Endothelial cell of umbilical vein (primary cell): ENCODE data around the gene HIVEP3. TPM values are rescaled to one million over a fixed set of nuclear protein-coding genes. Genes with fewer than 3 reads are reported as not detected.

ENCODE experiments used
- BruUV-seq: library from RNA; stranded (reverse); fragments of 400-500 nt; replicated peaks from 2 replicates; lab custom pipeline; 2021; lab: Mats Ljungman, UMichigan
- CTCF ChIA-PET: fragments of 300-600, 350-600 bp; sonication (Branson Sonifier 250); formaldehyde crosslinking; loops from one replicate; lab custom pipeline; 2021; ENCODE audit warnings: antibody characterized with exemption, inconsistent platforms; lab: Charles Lee
- POLR2A ChIA-PET: fragments of 300-600, 350-600 bp; sonication (Branson Sonifier 250); formaldehyde crosslinking; loops from one replicate; lab custom pipeline; 2021; ENCODE audit warnings: antibody characterized with exemption, inconsistent platforms; lab: Charles Lee
- DNase-seq: peaks from one replicate; pipeline ENCODE4 v3.0.0-alpha.2; 2011; ENCODE audit warnings: low read depth, low spot score
- FAIRE-seq: peaks from 2 replicates; lab custom pipeline; 2011; peaks lifted over from hg19 to GRCh38; lab: Jason Lieb, UNC
- H2AFZ ChIP-seq: 2 replicates; pipeline ENCODE4 v1.6.0; 2012; ENCODE audit warnings: low read depth, low read length, control low read depth, inconsistent platforms
- H3K27ac ChIP-seq: 2 replicates; pipeline ENCODE4 v1.5.1; 2011; ENCODE audit warnings: low read depth, mild to moderate bottlenecking, control low read depth, low read length, moderate library complexity; ENCODE audit not compliant: insufficient read depth
- H3K27me3 ChIP-seq, 2 experiments: 2 replicates each; pipeline versions ENCODE4 v1.6.0 to v1.6.1; 2011; ENCODE audit warnings: low read length in 2 of 2, mixed read lengths in 1 of 2; ENCODE audit not compliant: control insufficient read depth in 2 of 2, insufficient read depth in 2 of 2
- H3K36me3 ChIP-seq, 2 experiments: 2 replicates in 1 of 2; 3 replicates in 1 of 2; pipeline ENCODE4 v1.5.1; 2011; ENCODE audit warnings: low read length in 2 of 2, mild to moderate bottlenecking in 1 of 2, moderate library complexity in 1 of 2; ENCODE audit not compliant: control insufficient read depth in 2 of 2, insufficient read depth in 2 of 2; ENCODE audit errors: extremely low read depth in 1 of 2
- H3K4me1 ChIP-seq: 3 replicates; pipeline ENCODE4 v1.5.1; 2011; ENCODE audit warnings: mild to moderate bottlenecking, low read length; ENCODE audit not compliant: control insufficient read depth, insufficient read depth; ENCODE audit errors: extremely low read depth
- H3K4me2 ChIP-seq: 2 replicates; pipeline ENCODE4 v1.6.1; 2011; ENCODE audit warnings: low read length, control low read depth, mixed read lengths; ENCODE audit not compliant: insufficient read depth
- H3K4me3 ChIP-seq, 3 experiments: fragments of 200-600 bp in 1 of 3; sonication (generic), shearing (Covaris generic) in 1 of 3; replicated peaks in 1 of 3; 2 replicates each; pipeline ENCODE4 v1.5.1; 2011 to 2016; ENCODE audit warnings: control low read depth in 3 of 3, low read length in 3 of 3, mild to moderate bottlenecking in 2 of 3, inconsistent platforms in 1 of 3, low read depth in 1 of 3, moderate library complexity in 1 of 3; ENCODE audit not compliant: insufficient read depth in 1 of 3
- H3K79me2 ChIP-seq: 2 replicates; pipeline ENCODE4 v1.6.0; 2012; ENCODE audit warnings: low read length, inconsistent platforms; ENCODE audit not compliant: control insufficient read depth, insufficient read depth
- H3K9ac ChIP-seq: replicated peaks from 2 replicates; pipeline ENCODE3; 2011; ENCODE audit warnings: low read length, control low read depth; ENCODE audit not compliant: insufficient read depth; ENCODE audit errors: extremely low read depth
- H3K9me1 ChIP-seq: replicated peaks from 3 replicates; pipeline ENCODE4 v1.6.0; 2011; ENCODE audit warnings: mild to moderate bottlenecking, low read length; ENCODE audit not compliant: control insufficient read depth, insufficient read depth; ENCODE audit errors: extremely low read depth
- H3K9me3 ChIP-seq: replicated peaks from 2 replicates; pipeline ENCODE4 v1.5.1; 2012; ENCODE audit warnings: low read length, inconsistent platforms; ENCODE audit not compliant: control insufficient read depth, insufficient read depth
- H4K20me1 ChIP-seq: replicated peaks from 2 replicates; pipeline ENCODE3; 2011; ENCODE audit warnings: mild to moderate bottlenecking, low read length; ENCODE audit not compliant: control insufficient read depth, insufficient read depth; ENCODE audit errors: extremely low read depth
- EZH2 ChIP-seq: IDR thresholded peaks from 2 replicates; pipeline ENCODE4 v1.6.1; 2012; ENCODE audit warnings: borderline replicate concordance, low read depth, mild to moderate bottlenecking, moderate library complexity, low read length, inconsistent platforms; ENCODE audit not compliant: severe bottlenecking
- FOS ChIP-seq: IDR thresholded peaks from 2 replicates; pipeline ENCODE4 v1.6.1; 2011; ENCODE audit warnings: mild to moderate bottlenecking, low read length, moderate library complexity, borderline replicate concordance; ENCODE audit not compliant: insufficient read depth
- GATA2 ChIP-seq: IDR thresholded peaks from 2 replicates; pipeline ENCODE4 v1.7.0; 2011; ENCODE audit warnings: low read depth, mild to moderate bottlenecking, moderate library complexity, mixed read lengths, low read length; ENCODE audit not compliant: insufficient read length, insufficient read depth
- JUN ChIP-seq: IDR thresholded peaks from 2 replicates; pipeline ENCODE4 v1.6.1; 2011; ENCODE audit warnings: borderline replicate concordance, low read depth; ENCODE audit not compliant: insufficient read length, insufficient read depth
- MYC ChIP-seq: IDR thresholded peaks from one replicate; pipeline ENCODE4 v1.6.1; 2011; ENCODE audit warnings: mild to moderate bottlenecking, low read depth, low read length
- POLR2A ChIP-seq: IDR thresholded peaks from 2 replicates; pipeline ENCODE4 v1.6.1; 2012; ENCODE audit warnings: low read depth, mild to moderate bottlenecking, control low read depth, low read length
- POLR2AphosphoS5 ChIP-seq: IDR thresholded peaks from 2 replicates; pipeline ENCODE4 v1.6.1; 2012; ENCODE audit warnings: low read depth, mild to moderate bottlenecking, control low read depth, low read length, moderate library complexity; ENCODE audit not compliant: insufficient read depth
- dilution Hi-C: fragments of 300-500 bp; cut with MboI; formaldehyde crosslinking; loops from one replicate; pipeline ENCODE4 v1.15.0; 2019; ENCODE audit warnings: low sequenced_read_pairs; ENCODE audit not compliant: extremely low pct_ligation_motif_present
- intact Hi-C: fragments of 100-400 bp; cut with micrococcal nuclease; formaldehyde crosslinking; loops from one replicate; pipeline ENCODE4 v1.10.0; 2022
- polyA plus RNA-seq, 4 experiments: library from polyadenylated mRNA; depleted of rRNA in 3 of 4; stranded (reverse) in 3 of 4; unstranded in 1 of 4; fragments of >200 nt; gene quantifications; 2 replicates each; pipeline versions ENCODE4 v1.2.1 to v1.2.3, GENCODE V29; 2011 to 2012; ENCODE audit warnings: missing spikeins in 1 of 4
- total RNA-seq: library from RNA; stranded (reverse); gene quantifications from 2 replicates; pipeline ENCODE4 v1.2.3, GENCODE V29; 2021
- TF ChIP-seq, protein P1 (sequence below): IDR thresholded peaks from 2 replicates; pipeline ENCODE4 v1.6.1; 2011; ENCODE audit not compliant: insufficient read depth, insufficient read length

Gene HIVEP3
- total and polyA plus RNA-seq, 2 donors (not counting 3 experiments of a cell fraction or from before 2014, with no cell fraction given) = 3.4 to 4.0 TPM

DNA sequence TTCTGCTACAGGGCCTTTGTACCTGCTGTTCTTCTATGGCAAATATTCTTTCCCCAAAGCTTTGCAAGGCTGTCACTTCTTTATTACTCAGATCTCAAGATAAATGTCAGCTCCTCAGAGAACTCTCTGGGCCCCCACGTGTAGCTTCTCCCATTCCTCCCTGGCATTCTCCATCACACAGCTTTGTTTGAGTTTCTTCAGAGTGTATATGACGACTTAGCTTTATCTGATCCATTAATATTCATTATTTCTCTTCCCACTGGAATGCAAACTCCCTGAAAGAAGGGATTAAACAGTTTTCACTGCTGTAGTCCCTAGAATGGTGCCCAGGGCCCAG is 259.6 kb downstream of the HIVEP3 start:
- no peak overlapping the region for H3K27ac ChIP-seq
- POLR2A ChIA-PET = no interaction called here
- intact Hi-C loops = loop anchor here (10.0 kb wide), 1 partner anchor 246 kb away; no protein-coding TSS in a partner anchor

DNA sequence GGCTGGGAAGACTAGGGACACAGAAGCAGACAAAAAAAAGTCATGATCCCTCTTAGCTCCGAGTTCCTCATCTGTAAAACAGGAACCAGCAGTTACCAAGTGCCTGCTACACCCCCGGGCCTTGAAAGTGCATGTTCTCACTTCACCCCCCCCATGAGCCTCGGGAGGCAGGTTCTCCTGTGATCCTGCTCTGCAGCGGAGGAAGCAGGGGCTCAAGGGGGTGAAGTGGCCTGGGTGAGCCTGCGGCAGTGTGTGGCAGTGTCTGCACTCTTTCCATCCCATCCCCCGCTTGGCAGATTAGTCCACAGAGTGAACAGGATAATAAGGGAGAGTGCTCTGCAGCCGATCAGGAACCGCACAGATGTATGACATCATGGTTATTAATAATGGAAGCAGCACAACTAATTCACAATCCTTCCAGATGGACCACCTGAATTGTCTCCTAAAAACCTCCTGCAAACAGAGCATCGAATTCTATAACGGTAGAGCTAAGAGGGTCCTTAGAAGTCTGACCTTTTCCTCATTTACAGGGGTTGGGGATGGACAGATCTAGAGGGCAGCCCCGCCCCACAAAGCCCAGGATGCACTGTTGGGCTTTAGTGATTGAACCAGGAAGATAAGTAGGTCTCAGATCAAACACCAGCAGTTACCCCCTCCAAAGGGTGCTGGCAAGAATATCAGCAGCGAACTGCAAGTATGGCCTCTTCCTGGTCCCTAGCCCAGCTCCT is 260.1 kb downstream of the HIVEP3 start:
- no peak for FAIRE-seq
- dilution Hi-C loops (no loop called here), intact Hi-C loops (loop anchor here (10.0 kb wide), 1 partner anchor 246 kb away; no protein-coding TSS in a partner anchor)
- H3K4me3 ChIP-seq = no peak overlapping the region
- no peaks in the 10 kb centered on the region for H3K9me3 ChIP-seq
- CTCF ChIA-PET = no interaction called here
- no peak for TF ChIP-seq JUN
- TF ChIP-seq, protein P1, sequence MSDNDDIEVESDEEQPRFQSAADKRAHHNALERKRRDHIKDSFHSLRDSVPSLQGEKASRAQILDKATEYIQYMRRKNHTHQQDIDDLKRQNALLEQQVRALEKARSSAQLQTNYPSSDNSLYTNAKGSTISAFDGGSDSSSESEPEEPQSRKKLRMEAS = no peak
- no peak overlapping the region for H3K4me2 ChIP-seq
- H3K9ac ChIP-seq = no peak overlapping the region
- BruUV-seq = no TSS peak
- H3K27ac ChIP-seq = no peak overlapping the region
- no peak overlapping the region for H2AFZ ChIP-seq
- H3K9me1 ChIP-seq = no peaks in the 10 kb centered on the region
- H3K27me3 ChIP-seq = peaks cover 0 to 6% of the 10 kb centered on the region in 2 experiments
- no peaks in the 10 kb centered on the region for H3K36me3 ChIP-seq
- POLR2A ChIA-PET = no interaction called here
- no peaks in the 10 kb centered on the region for H4K20me1 ChIP-seq
- H3K4me1 ChIP-seq = peaks cover 7% of the 10 kb centered on the region
- no peaks in the 10 kb centered on the region for H3K79me2 ChIP-seq
- DNase-seq = no peak

More for the DNA sequence above, 259.6 kb downstream of the HIVEP3 start:
- Histone ChIP-seq H3K9me3 (no peaks in the 10 kb centered on the region), H3K4me3 (no peak overlapping the region), H3K79me2 (no peaks in the 10 kb centered on the region), H3K4me2 (no peak overlapping the region), H3K4me1 (peaks cover 7% of the 10 kb centered on the region), H3K9me1 (no peaks in the 10 kb centered on the region), H4K20me1 (no peaks in the 10 kb centered on the region), H3K36me3 (no peaks in the 10 kb centered on the region), H2AFZ (no peak overlapping the region), H3K27me3 (peaks cover 0 to 6% of the 10 kb centered on the region in 2 experiments), H3K9ac (no peak overlapping the region)
- CTCF ChIA-PET = interaction anchor here (1.2 kb wide), 1 partner anchor 9 kb away, joined by 3 read pairs; no protein-coding TSS in a partner anchor
- no TSS peak for BruUV-seq
- TF ChIP-seq POLR2A (no peak), POLR2AphosphoS5 (no peak), FOS (no peak), MYC (no peak), EZH2 (no peak), GATA2 (no peak)
- TF ChIP-seq, protein P1 = no peak
- no peak for DNase-seq
- no peak for FAIRE-seq
- dilution Hi-C loops = no loop called here
